H1 (cell line): ENCODE data around the gene PTS. TPM values are rescaled to one million over a fixed set of nuclear protein-coding genes. Genes with fewer than 3 reads are reported as not detected.

Source experiments
- CTCF ChIA-PET: fragments of 300-600 bp; sonication (Branson Sonifier 250); formaldehyde crosslinking; loops from one replicate; lab custom pipeline; 2021; ENCODE audit not compliant: partially characterized antibody; lab: Charles Lee
- POLR2A ChIA-PET: fragments of 300-600 bp; sonication (Branson Sonifier 250); formaldehyde crosslinking; loops from one replicate; lab custom pipeline; 2021; ENCODE audit warnings: inconsistent platforms; ENCODE audit not compliant: partially characterized antibody; lab: Charles Lee
- DNase-seq, 2 experiments: peaks; one replicate each; pipeline versions ENCODE4 v3.0.0 to v3.0.0-alpha.2; 2010 to 2022; ENCODE audit warnings: low spot score in 2 of 2, low read depth in 1 of 2, mixed read lengths in 1 of 2
- FAIRE-seq: peaks from 2 replicates; lab custom pipeline; 2011; peaks lifted over from hg19 to GRCh38; lab: Jason Lieb, UNC
- H2AFZ ChIP-seq: 2 replicates; pipeline ENCODE4 v1.8.1; 2012; ENCODE audit warnings: low read length, inconsistent platforms
- H2AK5ac ChIP-seq: 2 replicates; pipeline ENCODE4 v1.6.1; 2013; ENCODE audit warnings: low read depth, low read length
- H2BK120ac ChIP-seq: replicated peaks from 2 replicates; pipeline ENCODE3; 2013; ENCODE audit warnings: low read depth, low read length, inconsistent platforms
- H2BK12ac ChIP-seq: 2 replicates; pipeline ENCODE4 v1.6.1; 2013; ENCODE audit warnings: low read depth, low read length
- H2BK15ac ChIP-seq: 2 replicates; pipeline ENCODE4 v1.6.1; 2013; ENCODE audit warnings: low read length
- H2BK20ac ChIP-seq: 2 replicates; pipeline ENCODE4 v1.6.1; 2013; ENCODE audit warnings: low read length
- H2BK5ac ChIP-seq: 2 replicates; pipeline ENCODE4 v1.6.1; 2013; ENCODE audit warnings: low read depth, low read length
- H3K14ac ChIP-seq: 2 replicates; pipeline ENCODE4 v1.6.1; 2013; ENCODE audit warnings: inconsistent platforms; ENCODE audit not compliant: insufficient read length
- H3K18ac ChIP-seq: 2 replicates; pipeline ENCODE4 v1.6.1; 2013; ENCODE audit warnings: low read length; ENCODE audit errors: extremely low read depth
- H3K23ac ChIP-seq: 2 replicates; pipeline ENCODE4 v1.6.1; 2013; ENCODE audit warnings: inconsistent platforms; ENCODE audit not compliant: insufficient read length
- H3K23me2 ChIP-seq: 2 replicates; pipeline ENCODE4 v1.6.1; 2013; ENCODE audit warnings: low read depth, low read length
- H3K27ac ChIP-seq: 2 replicates; pipeline ENCODE4 v1.6.1; 2011; ENCODE audit warnings: low read depth, low read length, inconsistent platforms
- H3K27me3 ChIP-seq, 4 experiments: replicated peaks in 1 of 4; 1 replicate in 1 of 4; 2 replicates in 3 of 4; pipeline versions ENCODE4 v1.6.1 to v1.8.1; 2011 to 2013; ENCODE audit warnings: low read length in 3 of 4, mild to moderate bottlenecking in 3 of 4, inconsistent platforms in 2 of 4, mixed read lengths in 2 of 4, moderate library complexity in 1 of 4; ENCODE audit not compliant: control insufficient read depth in 3 of 4, insufficient read depth in 3 of 4; ENCODE audit errors: extremely low read depth in 1 of 4
- H3K36me3 ChIP-seq, 4 experiments: 2 replicates each; pipeline versions ENCODE4 v1.6.1 to v1.8.1; 2011 to 2013; ENCODE audit warnings: mild to moderate bottlenecking in 4 of 4, low read length in 3 of 4, moderate library complexity in 2 of 4, control low read depth in 1 of 4, inconsistent platforms in 1 of 4; ENCODE audit not compliant: insufficient read depth in 4 of 4, control insufficient read depth in 2 of 4
- H3K4ac ChIP-seq: replicated peaks from 2 replicates; pipeline ENCODE3; 2013; ENCODE audit warnings: low read length, low read depth, mixed read lengths, inconsistent platforms; ENCODE audit not compliant: insufficient read length
- H3K4me1 ChIP-seq, 4 experiments: replicated peaks in 1 of 4; 1 replicate in 1 of 4; 2 replicates in 3 of 4; pipeline versions ENCODE4 v1.6.1 to v1.8.1; 2011 to 2013; ENCODE audit warnings: low read length in 3 of 4, inconsistent platforms in 2 of 4, mixed read lengths in 1 of 4; ENCODE audit not compliant: insufficient read depth in 4 of 4, control insufficient read depth in 3 of 4
- H3K4me2 ChIP-seq, 2 experiments: 2 replicates each; pipeline versions ENCODE4 v1.6.1 to v1.8.1; 2011 to 2013; ENCODE audit warnings: low read depth in 2 of 2, low read length in 2 of 2, control low read depth in 1 of 2, inconsistent platforms in 1 of 2, mild to moderate bottlenecking in 1 of 2; ENCODE audit not compliant: insufficient read depth in 1 of 2
- H3K4me3 ChIP-seq, 4 experiments: fragments of 200-600, 300-600 bp in 1 of 4; sonication (generic), shearing (Covaris generic), sonication (Bioruptor Twin) in 1 of 4; 2 replicates each; pipeline versions ENCODE4 v1.5.1 to v1.8.1; 2011 to 2016; ENCODE audit warnings: low read length in 4 of 4, low read depth in 3 of 4, control low read depth in 2 of 4, inconsistent platforms in 2 of 4, mild to moderate bottlenecking in 2 of 4, mixed read lengths in 1 of 4, moderate library complexity in 1 of 4; ENCODE audit not compliant: insufficient read depth in 2 of 4; ENCODE audit errors: extremely low read depth in 1 of 4
- H3K56ac ChIP-seq: replicated peaks from 2 replicates; pipeline ENCODE3; 2013; ENCODE audit warnings: low read depth, mild to moderate bottlenecking, mixed read lengths, low read length, inconsistent platforms; ENCODE audit not compliant: insufficient read length
- H3K79me1 ChIP-seq: 2 replicates; pipeline ENCODE4 v1.6.1; 2013; ENCODE audit warnings: low read depth, low read length, control low read depth
- H3K79me2 ChIP-seq, 2 experiments: 2 replicates each; pipeline versions ENCODE4 v1.6.1 to v1.8.1; 2012 to 2013; ENCODE audit warnings: low read length in 2 of 2, mild to moderate bottlenecking in 2 of 2, inconsistent platforms in 1 of 2; ENCODE audit not compliant: insufficient read depth in 2 of 2, control insufficient read depth in 1 of 2
- H3K9ac ChIP-seq, 4 experiments: replicated peaks in 1 of 4; 1 replicate in 1 of 4; 2 replicates in 3 of 4; pipeline versions ENCODE4 v1.6.1 to v1.8.1; 2011 to 2013; ENCODE audit warnings: low read depth in 3 of 4, low read length in 3 of 4, control low read depth in 2 of 4, mild to moderate bottlenecking in 2 of 4, moderate library complexity in 2 of 4, inconsistent platforms in 1 of 4; ENCODE audit errors: extremely low read depth in 1 of 4
- H3K9me3 ChIP-seq, 2 experiments: 2 replicates each; pipeline versions ENCODE4 v1.6.1 to v1.8.1; 2012 to 2013; ENCODE audit warnings: mild to moderate bottlenecking in 2 of 2, moderate library complexity in 2 of 2, control low read depth in 1 of 2, inconsistent platforms in 1 of 2, low read depth in 1 of 2, low read length in 1 of 2, mixed read lengths in 1 of 2; ENCODE audit not compliant: insufficient read depth in 2 of 2
- H4K20me1 ChIP-seq, 2 experiments: replicated peaks in 1 of 2; 2 replicates each; pipeline versions ENCODE3 to v1.8.1; 2011 to 2013; ENCODE audit warnings: inconsistent platforms in 2 of 2, low read length in 2 of 2, mild to moderate bottlenecking in 1 of 2; ENCODE audit not compliant: insufficient read depth in 2 of 2, control insufficient read depth in 1 of 2
- H4K5ac ChIP-seq: 2 replicates; pipeline ENCODE4 v1.6.1; 2013; ENCODE audit warnings: low read length, low read depth, mixed read lengths, inconsistent platforms; ENCODE audit not compliant: insufficient read length
- H4K8ac ChIP-seq: 2 replicates; pipeline ENCODE4 v1.8.0; 2013; ENCODE audit warnings: mild to moderate bottlenecking, moderate library complexity, low read length, inconsistent platforms; ENCODE audit not compliant: insufficient read depth; ENCODE audit errors: extremely low read depth
- H4K91ac ChIP-seq: replicated peaks from 2 replicates; pipeline ENCODE3; 2013; ENCODE audit warnings: low read length, mixed read lengths, inconsistent platforms; ENCODE audit not compliant: insufficient read length
- GTF2F1 ChIP-seq: IDR thresholded peaks from 2 replicates; pipeline ENCODE4 v1.6.1; 2012; ENCODE audit warnings: low read depth, low read length, improper control_type of control experiment, borderline replicate concordance
- WGBS, 2 experiments: shearing (Covaris generic) in 1 of 2; methylation state at CpG; one replicate each; pipeline versions ENCODE4 v1.1.6 to v1.1.7; 2013 to 2015; ENCODE audit warnings: low lambda C conversion rate in 2 of 2, mixed read lengths in 2 of 2, inconsistent platforms in 1 of 2, low coverage in 1 of 2, missing lambda C conversion rate in 1 of 2; ENCODE audit not compliant: insufficient replicate concordance in 2 of 2, insufficient coverage in 1 of 2, insufficient read length in 1 of 2; ENCODE audit errors: extremely low coverage in 1 of 2, missing lambda C conversion rate in 1 of 2; 5-methylcytosine and 5-hydroxymethylcytosine counted together
- polyA plus RNA-seq, 7 experiments: library from polyadenylated mRNA; depleted of rRNA in 3 of 7; stranded (reverse) in 5 of 7; unstranded in 2 of 7; fragments of >200 nt in 5 of 7; fragments of 200-250 nt in 2 of 7; gene quantifications; 1 replicate in 5 of 7; 2 replicates in 1 of 7; 4 replicates in 1 of 7; pipeline versions ENCODE4 v1.2.1 to v1.2.3, GENCODE V29; 2011 to 2013; ENCODE audit warnings: missing spikeins in 2 of 7, mixed read lengths in 2 of 7
- total RNA-seq: library from RNA; stranded (reverse); fragmentation: NEBNext Ultra II Directional; extraction: Animal tissue kit (Norgen Biotek cat#: 25700); gene quantifications from 2 replicates; pipeline ENCODE4 v1.2.1, GENCODE V29; 2021

PTS gene
- total and polyA plus RNA-seq, 2 of the 8 experiments (the other 6 are each of a cell fraction or from before 2014, with no cell fraction given), result 18.3 to 25.9 TPM

DNA sequence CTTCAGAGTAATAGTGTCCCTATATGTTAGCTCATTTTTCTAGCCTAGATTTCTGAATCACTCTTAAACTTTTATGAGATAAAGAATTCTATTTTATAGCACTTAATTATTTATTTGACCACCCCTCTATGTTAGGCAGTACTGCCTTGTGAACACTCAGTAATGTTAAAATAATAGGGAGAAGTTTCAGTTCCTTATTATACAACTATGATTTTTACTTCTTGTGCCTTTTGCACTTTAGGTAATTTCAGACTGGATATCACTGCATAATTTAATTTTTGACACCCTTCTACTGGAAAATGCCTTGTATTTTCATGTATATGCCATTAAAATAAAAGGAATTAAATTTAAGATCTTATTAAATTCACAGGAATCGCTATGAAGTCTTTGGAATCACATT lies 47.8 kb upstream of the PTS start:
- Histone ChIP-seq H2BK120ac (no peak overlapping the region), H3K27ac (no peak overlapping the region)
- TF ChIP-seq GTF2F1, result no peak
- TF ChIP-seq, all 59 proteins: peak for 0
- Histone ChIP-seq H3K4me2 (no peak overlapping the region), H2BK20ac (no peak overlapping the region), H3K36me3 (no peaks in the 10 kb centered on the region), H3K27me3 (no peaks in the 10 kb centered on the region), H3K4me3 (no peak overlapping the region), H3K79me1 (no peaks in the 10 kb centered on the region), H3K9ac (no peak overlapping the region), H3K56ac (no peak overlapping the region), H3K4me1 (peaks cover 0 to 3% (median 0%) of the 10 kb centered on the region in 4 experiments; a peak in 1 of 7 replicates), H2BK15ac (no peak overlapping the region), H4K20me1 (no peaks in the 10 kb centered on the region), H2BK5ac (no peak overlapping the region), H2BK12ac (no peak overlapping the region), H3K18ac (no peak overlapping the region), H3K23me2 (no peaks in the 10 kb centered on the region), H4K8ac (no peak overlapping the region), H3K14ac (no peak overlapping the region), H3K4ac (no peak overlapping the region), H3K79me2 (no peaks in the 10 kb centered on the region), H3K9me3 (no peaks in the 10 kb centered on the region), H3K23ac (no peak overlapping the region), H2AFZ (no peak overlapping the region), H4K5ac (no peak overlapping the region), H2AK5ac (no peak overlapping the region), H4K91ac (no peak overlapping the region)
- POLR2A ChIA-PET, result no interaction called here
- DNase-seq, result no peak
- WGBS, 2 experiments, result 86% methylated on average over 1 of the region's 1 CpG; no CpG with 5 or more reads in 1 of the 2 experiments
- CTCF ChIA-PET, result interaction anchor here (0.8 to 3.9 kb wide), 2 partner anchors 19 to 64 kb away, joined by 4 to 38 read pairs; no protein-coding TSS in a partner anchor
- no peak for FAIRE-seq
